ENCODE results near the gene GALM.

DNA sequence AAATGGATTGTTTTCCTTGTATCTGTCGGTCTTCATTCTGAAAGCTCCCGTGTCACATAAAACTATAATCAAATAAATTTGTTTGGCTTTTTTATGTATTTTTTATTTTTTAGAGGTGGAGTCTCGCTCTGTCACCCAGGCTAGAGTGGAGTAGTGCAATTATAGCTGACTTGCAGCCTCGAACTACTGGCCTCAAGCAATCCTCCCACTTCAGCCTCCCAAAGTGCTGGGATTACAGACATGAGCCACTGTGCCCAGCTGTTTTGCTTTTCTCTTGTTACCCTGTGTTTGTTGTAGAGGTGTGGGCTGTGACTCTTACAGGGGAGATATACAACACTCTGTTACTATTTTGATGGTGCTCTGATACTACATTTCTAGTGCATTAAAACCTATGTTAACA is 2.2 kb downstream of the GALM start:
- TF ChIP-seq, protein P1, sequence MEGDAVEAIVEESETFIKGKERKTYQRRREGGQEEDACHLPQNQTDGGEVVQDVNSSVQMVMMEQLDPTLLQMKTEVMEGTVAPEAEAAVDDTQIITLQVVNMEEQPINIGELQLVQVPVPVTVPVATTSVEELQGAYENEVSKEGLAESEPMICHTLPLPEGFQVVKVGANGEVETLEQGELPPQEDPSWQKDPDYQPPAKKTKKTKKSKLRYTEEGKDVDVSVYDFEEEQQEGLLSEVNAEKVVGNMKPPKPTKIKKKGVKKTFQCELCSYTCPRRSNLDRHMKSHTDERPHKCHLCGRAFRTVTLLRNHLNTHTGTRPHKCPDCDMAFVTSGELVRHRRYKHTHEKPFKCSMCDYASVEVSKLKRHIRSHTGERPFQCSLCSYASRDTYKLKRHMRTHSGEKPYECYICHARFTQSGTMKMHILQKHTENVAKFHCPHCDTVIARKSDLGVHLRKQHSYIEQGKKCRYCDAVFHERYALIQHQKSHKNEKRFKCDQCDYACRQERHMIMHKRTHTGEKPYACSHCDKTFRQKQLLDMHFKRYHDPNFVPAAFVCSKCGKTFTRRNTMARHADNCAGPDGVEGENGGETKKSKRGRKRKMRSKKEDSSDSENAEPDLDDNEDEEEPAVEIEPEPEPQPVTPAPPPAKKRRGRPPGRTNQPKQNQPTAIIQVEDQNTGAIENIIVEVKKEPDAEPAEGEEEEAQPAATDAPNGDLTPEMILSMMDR (IDR thresholded peaks at IDR 0.05; ENCODE audit: poor library complexity): no peak
- TF ChIP-seq EZH2phosphoT487 (IDR thresholded peaks at IDR 0.05; ENCODE audit: low read depth, severe bottlenecking, unreplicated experiment) (no peak), EZH2 (IDR thresholded peaks at IDR 0.05; ENCODE audit: borderline replicate concordance) (no peak)

Data from hepatocyte (in vitro differentiated cells).